RCC 7860 (cell line): ENCODE results near the gene HSPA4L.

ENCODE experiments used
- DNase-seq: peaks from one replicate; pipeline ENCODE4 v3.0.0-alpha.2; 2015; ENCODE audit warnings: low spot score
- FAIRE-seq: peaks from 2 replicates; lab custom pipeline; 2012; peaks lifted over from hg19 to GRCh38; lab: Jason Lieb, UNC

HSPA4L gene

DNA sequence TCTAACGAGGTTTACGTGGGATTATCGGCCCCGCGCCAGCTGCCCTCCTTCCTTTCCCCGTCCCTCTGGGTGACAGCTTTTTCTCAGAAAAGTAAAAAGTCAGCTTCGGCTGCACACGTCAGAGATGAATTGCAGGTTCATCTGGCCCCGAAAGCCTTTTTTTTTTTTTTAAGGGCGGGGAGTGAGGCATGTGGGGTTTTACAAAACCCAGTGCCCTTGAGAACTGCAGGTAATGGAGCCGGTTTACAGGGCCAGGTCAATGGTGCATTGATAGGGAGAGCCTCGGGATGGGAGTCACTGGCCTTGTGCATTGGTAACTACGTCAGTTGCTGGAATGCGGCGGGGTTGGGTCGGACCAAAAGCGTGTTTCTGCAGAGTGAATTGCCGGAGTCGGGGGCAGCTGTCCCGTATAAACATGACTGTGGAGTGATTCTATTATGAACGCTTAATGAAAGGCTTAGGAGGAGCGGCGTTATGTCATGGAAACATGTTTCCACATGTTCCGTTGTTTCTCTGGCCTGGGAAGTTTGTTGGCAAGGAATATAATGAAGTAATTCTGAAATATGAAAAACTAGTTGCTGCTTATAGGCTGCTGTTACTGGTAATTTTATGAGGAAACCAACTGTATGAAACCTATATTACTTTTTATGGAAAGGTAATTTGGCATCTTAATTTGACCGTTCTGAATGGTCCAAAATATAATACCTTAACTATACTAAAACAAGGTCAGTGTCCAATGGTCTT, 1.1 kb downstream of the HSPA4L start:
- FAIRE-seq (no peak), DNase-seq (peak; percentile 44)

DNA sequence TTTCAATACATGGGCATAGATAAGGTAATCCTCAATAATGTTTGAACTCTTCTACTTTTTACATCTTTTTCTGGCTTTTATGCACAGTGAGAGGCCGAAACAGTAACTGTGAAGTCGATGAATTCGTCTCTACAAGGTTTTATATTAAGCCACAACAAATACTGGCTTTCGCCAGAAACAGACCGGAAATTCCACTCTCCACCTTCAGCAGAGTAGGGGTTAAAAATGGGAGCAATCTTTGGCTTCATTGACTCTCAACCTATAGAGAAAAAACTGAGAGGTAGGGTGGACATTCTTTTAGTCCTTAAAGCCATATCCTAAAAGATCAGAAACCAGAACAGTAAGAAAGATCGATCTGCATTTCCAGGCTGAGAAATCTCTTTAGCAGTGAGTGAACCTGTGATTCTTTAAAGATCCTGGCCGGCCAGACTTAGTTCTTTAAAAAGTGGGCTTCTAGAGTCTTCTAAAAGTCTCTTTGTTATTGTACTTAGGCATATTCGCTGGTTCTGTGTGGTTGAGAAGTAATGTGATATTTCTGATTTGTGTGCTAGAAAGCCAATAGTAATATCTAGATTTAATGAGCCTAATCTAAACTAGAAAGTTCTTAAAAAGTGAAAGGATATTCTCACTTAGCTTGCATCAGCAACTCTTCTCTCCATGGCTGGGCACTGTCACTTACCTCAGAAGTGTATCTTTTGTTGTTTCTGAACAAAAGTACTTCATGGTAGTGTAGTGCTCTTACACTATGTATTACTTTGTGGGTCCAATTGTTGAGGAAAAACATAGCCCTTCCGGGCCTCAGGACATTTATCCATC, 2.0 kb downstream of the HSPA4L start:
- DNase-seq (no peak), FAIRE-seq (no peak)

DNA sequence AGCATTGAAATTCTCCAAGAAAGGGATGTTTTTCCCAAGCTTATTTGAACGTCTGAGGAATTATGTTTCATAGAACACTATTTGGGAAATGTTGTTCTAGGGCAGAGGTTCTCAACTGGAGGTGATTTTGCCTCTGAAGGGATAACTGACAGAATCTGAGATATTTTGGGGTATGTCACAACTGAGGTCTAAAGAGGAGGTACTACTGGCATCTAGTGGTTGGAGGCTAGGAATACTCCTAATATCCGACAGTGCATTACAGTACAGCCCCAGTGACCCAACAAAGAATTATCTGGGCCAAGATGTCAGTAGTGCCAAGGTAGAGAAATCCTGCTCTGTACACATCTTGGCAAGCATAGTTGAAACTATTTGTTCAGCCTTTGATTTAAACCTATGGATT, 6.4 kb downstream of the HSPA4L start:
- FAIRE-seq, result no peak
- no peak for DNase-seq

DNA sequence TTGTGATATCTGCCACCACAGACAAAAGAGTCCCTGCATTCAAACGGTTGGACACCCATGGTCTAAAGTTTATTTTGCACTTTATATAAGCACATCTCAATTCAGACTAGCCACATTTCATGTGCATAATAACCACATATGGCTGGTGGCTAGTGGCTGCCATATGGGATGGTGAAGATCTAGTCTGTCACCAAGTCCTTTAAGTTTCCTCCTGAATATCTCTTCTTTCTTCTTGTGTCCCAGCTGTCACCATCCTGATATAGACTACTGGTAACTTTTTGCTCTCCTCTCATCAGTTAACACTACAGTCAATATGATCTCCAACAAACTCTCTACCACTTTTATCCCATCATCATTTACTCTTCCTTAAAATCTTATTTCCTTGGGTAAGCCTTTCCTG, 9.3 kb downstream of the HSPA4L start:
- DNase-seq (no peak), FAIRE-seq (no peak)

DNA sequence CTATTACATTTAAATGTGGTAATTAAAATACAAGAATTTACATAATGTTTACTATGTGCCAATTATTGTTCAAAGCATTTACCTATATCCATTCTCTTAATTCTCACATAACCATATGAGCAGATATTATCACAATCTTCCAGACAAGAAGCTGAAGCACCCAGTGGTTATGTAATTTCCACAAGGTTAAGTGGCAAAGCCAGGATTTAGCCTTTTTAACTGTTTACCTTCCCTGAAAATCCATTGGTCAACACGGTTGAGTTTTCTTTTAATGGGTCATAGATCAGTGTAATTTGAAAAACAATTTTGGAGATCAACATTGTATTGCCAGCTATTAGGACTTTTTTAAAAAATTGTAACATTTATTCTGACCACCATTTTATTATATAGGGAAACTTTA, 11.4 kb downstream of the HSPA4L start:
- FAIRE-seq (no peak), DNase-seq (no peak)

DNA sequence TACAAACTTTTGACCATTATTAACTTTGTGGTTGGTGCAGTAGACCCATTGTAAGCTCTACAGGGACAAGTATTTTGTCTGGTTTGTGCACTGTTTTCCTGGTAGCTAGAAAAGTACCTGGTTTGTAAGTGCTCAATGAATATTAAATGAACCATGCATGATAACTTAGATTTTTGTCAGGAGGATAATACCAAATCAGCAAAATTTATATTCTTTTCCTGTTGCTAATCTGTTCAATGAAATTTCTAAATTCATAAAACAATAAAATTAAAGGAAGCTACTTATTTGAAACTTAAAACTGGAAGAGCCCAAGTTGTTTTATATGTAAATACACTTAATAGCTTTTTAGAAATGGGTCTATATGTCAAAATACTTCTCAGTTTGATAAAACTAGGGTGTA, 17.6 kb downstream of the HSPA4L start:
- no peak for DNase-seq
- FAIRE-seq, result no peak

DNA sequence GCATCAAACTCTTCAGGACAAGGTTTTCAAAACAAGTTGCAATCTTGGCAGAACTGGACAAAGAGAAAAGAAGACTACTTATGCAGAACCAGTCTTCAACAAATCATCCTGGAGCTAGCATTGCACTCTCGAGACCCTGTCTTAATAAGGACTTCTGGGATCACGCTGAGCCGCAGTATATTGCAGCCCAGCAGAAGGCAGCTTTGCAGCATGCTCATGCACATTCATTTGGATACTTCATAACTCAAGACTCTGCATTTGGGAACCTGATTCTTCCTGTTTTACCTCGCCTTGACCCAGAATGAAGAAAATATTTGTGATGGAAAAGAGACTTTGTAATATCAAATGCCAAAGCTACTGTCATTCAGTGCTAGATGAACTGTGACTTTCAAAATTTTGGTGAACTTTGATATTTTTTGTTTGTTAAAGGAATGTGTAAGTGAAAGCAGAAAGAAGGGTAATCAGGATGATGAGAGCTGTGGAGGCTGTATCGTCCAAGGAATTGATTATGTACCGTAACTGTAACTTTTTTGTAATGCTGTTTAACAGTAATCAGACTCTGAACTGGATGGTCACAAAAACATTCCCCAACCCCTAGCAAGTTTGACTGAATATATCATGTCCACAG, 27.2 kb downstream of the HSPA4L start:
- no peak for DNase-seq
- no peak for FAIRE-seq

DNA sequence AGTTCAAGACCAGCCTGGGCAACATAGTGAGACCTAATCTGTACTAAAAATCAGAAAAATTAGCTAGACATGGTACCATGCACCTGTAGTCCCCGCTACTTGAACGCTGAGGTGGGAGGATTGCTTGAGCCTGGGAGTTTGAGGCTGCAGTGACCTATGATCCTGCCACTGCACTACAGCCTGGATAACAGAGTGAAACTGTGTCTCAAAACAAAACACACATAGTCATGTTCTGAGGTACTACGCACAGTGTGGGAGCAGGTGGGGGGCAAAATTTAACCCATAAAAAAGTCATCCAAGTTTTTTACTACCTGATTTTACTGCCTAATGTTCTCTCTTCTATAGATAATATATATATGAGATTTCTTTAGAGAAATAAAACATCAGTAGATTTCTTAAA, 28.4 kb downstream of the HSPA4L start:
- FAIRE-seq (no peak), DNase-seq (no peak)

DNA sequence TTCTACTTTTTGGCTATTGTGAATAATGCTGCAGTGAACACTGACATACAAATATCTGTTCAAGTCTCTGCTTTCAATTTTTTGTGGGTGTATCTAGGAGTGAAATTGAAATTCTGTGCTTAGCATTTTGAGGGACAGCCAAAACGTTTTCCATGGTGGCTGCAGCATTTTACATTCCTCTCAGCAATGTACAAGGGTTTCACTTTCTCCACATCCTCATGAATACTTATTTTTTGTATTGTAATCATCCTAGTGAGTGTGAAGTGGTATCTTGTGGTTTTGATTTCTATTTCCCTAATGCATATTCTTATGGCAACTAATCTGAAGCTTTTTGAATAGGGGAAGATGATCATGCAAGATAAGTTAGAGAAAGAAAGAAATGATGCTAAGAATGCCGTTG, 40.3 kb downstream of the HSPA4L start:
- DNase-seq (no peak), FAIRE-seq (no peak)

DNA sequence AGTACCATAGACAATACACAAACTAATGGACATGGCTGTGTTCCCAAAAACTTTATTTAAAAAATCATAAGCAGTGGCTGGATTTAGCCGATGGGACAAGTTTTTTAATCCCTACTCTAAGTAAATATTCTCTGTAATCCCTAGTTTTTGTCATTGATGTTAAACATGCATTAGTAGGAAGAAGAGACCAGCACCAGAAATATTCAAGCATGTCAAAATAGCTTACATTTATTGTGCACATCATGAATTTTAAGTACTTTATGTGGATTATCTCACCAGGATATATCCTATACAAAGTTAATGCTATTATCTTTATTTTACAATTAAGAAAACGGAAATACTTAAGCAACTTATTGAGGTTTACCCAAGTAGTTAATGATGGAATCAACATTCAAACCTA, 46.0 kb downstream of the HSPA4L start:
- FAIRE-seq (no peak), DNase-seq (no peak)

DNA sequence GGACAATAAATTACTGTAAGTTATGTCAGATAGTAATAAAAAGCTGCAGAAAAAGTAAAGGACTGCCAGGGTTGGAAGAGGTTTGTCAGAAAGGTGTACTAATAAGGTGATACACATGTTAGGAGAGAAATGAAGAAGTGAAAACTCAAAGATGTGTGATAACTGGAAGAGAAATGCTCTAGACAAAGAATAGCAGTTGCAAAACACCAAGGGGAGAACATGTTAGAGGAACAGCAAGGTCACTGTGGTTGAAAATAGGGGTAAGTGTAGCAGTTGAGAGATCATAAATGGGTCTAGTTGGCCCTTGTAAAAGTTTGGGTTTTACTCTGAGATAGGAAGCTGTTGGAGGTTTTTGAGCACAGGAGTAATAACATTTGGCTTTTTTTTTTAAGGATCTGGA, 46.9 kb downstream of the HSPA4L start:
- DNase-seq (no peak), FAIRE-seq (no peak)

DNA sequence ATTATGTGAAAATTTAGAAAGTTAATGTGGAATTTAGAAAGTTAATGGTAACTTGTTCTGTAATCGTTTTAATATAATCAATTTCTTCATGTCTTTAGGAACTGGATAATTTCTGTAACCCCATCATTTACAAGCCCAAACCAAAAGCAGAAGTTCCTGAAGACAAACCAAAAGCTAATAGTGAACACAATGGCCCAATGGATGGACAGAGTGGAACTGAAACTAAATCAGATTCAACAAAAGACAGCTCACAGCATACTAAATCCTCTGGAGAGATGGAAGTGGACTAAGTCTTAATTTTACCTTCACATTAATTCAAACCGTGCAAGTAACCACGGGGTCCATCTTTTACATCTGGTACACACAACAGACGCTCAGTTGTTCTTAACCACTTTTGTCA, 50.5 kb downstream of the HSPA4L start:
- no peak for FAIRE-seq

DNA sequence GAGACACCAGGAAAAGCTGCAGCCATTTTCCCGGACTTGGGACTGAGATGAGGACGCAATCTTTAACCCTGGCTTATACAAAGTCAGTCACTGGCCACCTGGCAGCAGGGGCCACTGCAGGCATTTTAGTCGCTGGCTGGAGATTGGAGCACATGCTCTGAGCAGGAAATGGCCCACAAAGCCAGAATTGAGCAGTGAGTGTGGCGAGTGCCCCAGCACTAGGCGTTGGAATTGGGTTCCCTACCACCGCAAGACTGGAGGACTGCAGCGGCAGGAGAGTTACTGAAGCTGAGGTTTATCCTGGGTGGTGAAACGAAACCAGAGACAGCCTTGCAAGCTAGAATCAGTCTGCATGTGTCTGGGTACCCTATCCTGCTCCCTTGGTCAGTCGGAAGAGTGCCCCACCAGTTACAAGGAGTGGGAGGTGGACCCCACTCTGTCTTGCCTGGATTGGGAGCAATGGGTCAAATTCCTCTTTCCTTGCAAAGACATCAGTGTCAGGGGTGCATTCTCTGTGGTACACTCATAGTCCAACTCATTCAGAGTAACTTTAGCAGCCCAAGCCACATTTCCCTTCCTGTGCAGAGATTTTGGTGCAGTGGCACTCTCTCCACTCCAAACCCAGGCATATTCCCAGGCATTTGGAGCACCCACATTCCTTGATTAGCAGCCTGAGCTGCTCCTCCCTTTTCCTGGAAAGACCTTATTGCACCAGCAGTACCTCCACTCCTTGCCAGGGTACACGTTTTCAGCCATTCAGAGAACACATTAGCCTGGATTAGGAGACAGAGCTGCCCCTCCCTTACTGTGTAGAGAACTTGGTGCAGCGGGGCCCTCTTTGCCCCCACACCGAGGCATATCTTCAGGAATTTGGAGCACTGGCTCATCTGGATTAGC, 61.8 kb downstream of the HSPA4L start:
- DNase-seq, result no peak
- FAIRE-seq, result no peak

More for the DNA sequence above, 50.5 kb downstream of the HSPA4L start:
- no peak for DNase-seq

DNA sequence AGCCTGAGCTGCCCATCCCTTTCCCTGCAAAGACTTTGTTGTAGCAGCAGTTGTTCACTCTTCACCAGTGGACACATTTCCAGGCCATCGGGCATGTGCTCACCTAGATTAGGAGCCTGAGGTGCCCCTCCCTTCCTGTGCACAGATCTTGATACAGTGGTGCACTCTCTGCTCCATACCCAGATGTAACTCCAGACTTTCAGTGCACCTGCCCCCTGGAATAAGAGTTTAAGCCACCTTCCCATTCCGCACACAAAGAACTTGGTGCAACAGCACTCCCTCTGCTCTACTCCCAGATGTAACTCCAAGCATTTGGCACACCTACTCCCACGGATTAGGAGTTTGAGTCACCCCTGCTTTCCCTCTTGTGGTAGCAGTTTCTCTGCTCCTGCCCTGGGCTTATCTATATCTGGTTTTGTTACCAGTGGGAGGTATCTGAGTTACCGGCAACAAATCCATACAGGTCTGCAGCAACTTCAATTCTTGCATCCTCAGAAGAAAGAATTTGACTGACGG, 62.5 kb downstream of the HSPA4L start:
- DNase-seq (no peak), FAIRE-seq (no peak)

DNA sequence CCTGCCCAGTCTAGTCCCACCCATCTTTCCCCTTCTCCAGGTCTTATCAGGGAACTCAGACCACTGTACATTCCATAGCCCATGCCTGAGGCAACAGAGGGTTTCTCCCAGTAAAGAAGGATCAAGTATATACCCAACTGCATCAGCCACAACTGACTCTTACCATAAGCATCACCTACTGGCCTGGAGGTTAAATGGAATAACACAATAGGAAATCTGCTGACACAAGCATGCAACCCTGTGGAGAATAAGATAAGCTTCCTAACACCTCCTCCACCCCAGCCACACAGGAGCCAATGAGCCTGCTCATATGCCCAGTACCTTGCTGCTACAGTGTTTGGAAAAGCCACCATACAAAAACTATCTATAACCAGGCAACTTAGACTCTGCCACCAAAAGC, 63.9 kb downstream of the HSPA4L start:
- no peak for FAIRE-seq
- DNase-seq, result no peak

DNA sequence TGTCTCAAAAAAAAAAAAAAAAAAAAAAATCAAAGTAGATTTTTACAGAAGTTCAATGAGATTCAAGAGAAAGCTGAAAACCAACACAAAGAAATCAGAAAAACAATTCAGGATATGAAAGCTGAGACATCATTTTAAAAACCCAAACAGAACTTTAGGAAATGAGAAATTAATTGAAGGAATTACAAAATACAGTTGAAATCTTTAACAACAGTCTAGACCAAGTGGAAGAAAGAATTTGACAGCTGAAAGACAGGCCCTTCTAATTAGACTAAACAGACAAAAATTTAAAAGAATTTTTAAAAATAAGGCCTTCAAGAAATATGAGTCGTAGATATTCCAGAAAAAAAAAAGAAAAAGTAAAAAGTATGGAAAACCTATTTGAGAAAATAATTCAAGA, 64.6 kb downstream of the HSPA4L start:
- no peak for FAIRE-seq
- DNase-seq, result no peak

DNA sequence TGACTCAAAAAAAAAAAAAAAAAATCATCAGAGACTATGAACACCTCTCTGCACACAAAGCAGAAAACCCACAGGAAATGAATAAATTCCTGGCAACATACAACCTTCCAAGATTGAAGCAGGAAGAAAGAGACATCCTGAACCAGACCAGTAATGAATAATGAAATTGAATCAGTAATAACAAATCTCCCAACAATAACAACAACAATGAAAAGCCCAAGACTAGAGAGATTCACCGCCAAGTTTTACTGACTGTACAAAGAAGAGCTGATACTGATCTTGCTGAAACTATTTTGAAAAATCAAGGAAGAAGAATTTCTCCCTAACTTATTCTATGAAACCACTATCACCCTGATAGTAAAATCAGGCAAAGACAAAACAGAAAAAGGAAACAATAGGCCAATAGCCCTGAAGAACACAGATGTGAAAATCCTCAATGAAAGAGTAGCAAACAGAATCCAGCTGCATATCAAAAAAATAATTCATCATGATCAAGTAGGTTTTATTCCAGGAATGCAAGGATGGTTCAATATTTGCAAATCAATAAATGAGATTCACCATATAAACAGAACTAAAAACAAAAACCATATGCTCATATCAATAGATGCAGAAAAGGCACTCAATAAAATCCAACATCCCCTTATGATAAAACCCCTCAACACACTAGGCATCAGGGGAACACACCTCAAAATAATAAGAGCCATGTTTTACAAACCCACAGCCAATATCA, 67.5 kb downstream of the HSPA4L start:
- FAIRE-seq, result no peak
- DNase-seq, result no peak

DNA sequence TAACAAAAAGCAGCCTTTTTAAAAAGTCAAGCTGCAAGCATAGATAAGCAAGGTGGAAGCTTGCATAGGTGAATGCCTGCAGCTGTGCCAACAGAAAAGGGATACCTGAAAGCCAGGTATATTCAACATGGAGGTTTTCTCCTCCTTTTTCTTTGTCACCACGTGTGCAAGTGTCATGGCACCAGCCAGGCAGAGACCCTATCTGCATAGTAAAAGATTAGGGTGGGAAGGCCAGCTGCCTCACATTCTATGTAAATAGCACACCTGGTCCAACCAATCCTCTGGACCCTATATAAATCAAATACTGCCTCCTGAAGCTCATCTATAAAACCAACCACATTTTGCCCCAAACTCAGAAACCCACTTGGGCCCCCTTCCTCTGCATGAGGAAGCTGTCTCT, 70.5 kb downstream of the HSPA4L start:
- FAIRE-seq, result no peak
- DNase-seq, result no peak

DNA sequence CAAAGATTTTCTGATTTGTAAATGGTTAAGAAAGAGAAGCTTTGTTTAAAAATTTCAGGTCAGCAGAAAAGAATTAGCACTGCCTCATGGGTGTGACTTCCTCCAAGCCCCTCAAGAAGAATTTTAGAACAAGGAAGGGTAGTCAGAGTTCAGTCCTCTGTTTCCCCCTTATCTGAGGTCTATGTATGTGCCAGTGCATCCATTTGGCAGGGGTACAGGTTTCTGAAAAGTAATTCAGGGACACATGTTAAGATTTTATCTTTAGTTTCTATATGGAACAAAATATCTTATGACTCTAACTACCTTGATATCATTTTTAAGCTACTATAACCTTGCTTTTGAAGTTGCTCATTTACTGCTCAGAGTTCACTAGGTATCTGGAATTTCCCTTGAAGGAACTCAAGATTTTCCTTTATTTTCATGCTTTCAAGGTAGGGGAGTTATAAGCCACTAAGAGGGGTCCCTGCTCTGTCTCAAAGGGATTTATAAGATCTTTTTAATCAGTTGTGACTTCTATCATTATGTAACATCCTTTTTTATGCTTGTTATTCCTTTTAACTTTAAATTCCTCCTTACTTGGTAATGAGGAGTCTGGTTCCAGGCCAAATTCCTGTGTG, 74.2 kb downstream of the HSPA4L start:
- no peak for FAIRE-seq
- DNase-seq, result no peak
